Transverse colon (tissue), 4 donors: ENCODE data around the gene PLPPR4. TPM values are rescaled to one million over a fixed set of nuclear protein-coding genes. Genes with fewer than 3 reads are reported as not detected.

ENCODE experiments used
- DNase-seq: peaks from one replicate; pipeline ENCODE4 v3.0.0-alpha.2; 2019
- H3K27ac ChIP-seq, 4 donors: fragments of 200-600 bp; sonication (generic); 2 replicates each; pipeline ENCODE4 v1.5.1; 2016 to 2018; ENCODE audit warnings: inconsistent platforms in 4 of 4
- H3K27me3 ChIP-seq: fragments of 200-600 bp; sonication (generic); 2 replicates; pipeline ENCODE4 v1.5.1; 2017; ENCODE audit warnings: inconsistent platforms
- H3K36me3 ChIP-seq, 4 donors: fragments of 200-600 bp; sonication (generic); 2 replicates each; pipeline ENCODE4 v1.5.1; 2017 to 2019; ENCODE audit warnings: inconsistent platforms in 4 of 4
- H3K4me1 ChIP-seq, 4 donors: fragments of 200-600 bp; sonication (generic); 2 replicates each; pipeline ENCODE4 v1.5.1; 2017 to 2020; ENCODE audit warnings: inconsistent platforms in 4 of 4
- H3K4me3 ChIP-seq, 4 donors: fragments of 200-600 bp; sonication (generic); 1 replicate in 1 of 4; 2 replicates in 3 of 4; pipeline versions ENCODE4 v1.5.1 to v1.6.1; 2017 to 2019; ENCODE audit warnings: inconsistent platforms in 4 of 4
- H3K9me3 ChIP-seq, 2 donors: fragments of 200-600 bp; sonication (generic); 2 replicates each; pipeline ENCODE4 v1.5.1; 2017 to 2019; ENCODE audit warnings: inconsistent platforms in 2 of 2
- EP300 ChIP-seq: sonication (generic); formaldehyde crosslinking; IDR thresholded peaks from one replicate; pipeline ENCODE4 v1.6.1; 2017; ENCODE audit warnings: antibody characterized with exemption, low read depth
- POLR2A ChIP-seq: fragments of 450-650 bp; IDR thresholded peaks from one replicate; pipeline ENCODE4 v1.6.1; 2016; ENCODE audit warnings: antibody characterized with exemption, mild to moderate bottlenecking, moderate library complexity
- POLR2AphosphoS5 ChIP-seq, 3 donors: sonication (generic); formaldehyde crosslinking; IDR thresholded peaks; one replicate each; pipeline ENCODE4 v1.6.1; 2016; ENCODE audit warnings: antibody characterized with exemption in 3 of 3
- WGBS, 2 donors: methylation state at CpG; one replicate each; pipeline ENCODE4 v1.1.5; 2018; ENCODE audit warnings: low coverage in 1 of 2; 5-methylcytosine and 5-hydroxymethylcytosine counted together
- in situ Hi-C, 4 donors: fragments of 200-750 bp; cut with MboI; loops; one replicate each; pipeline versions ENCODE4 v1.15.0 to v1.15.1; 2017; ENCODE audit warnings: low sequenced_read_pairs in 3 of 4, low pct_ligation_motif_present in 1 of 4, low pct_unique_long_range_greater_than_20kb in 1 of 4
- intact Hi-C: fragments of 100-400 bp; cut with DNase I; formaldehyde crosslinking; loops from one replicate; pipeline ENCODE4 v1.15.1; 2023; ENCODE audit warnings: low total_unique reads
- total RNA-seq, 4 donors: library from RNA; depleted of rRNA; stranded (reverse); fragments of >200 nt; gene quantifications; one replicate each; pipeline ENCODE4 v1.1.0, GENCODE V29; 2016
- TF ChIP-seq, protein P1 (sequence below), 5 experiments: fragments of 200-600 bp in 3 of 5; fragments of 450-650 bp in 2 of 5; sonication (generic) in 3 of 5; IDR thresholded peaks; 1 replicate in 2 of 5; 2 replicates in 3 of 5; pipeline ENCODE4 v1.5.1; 2016 to 2017; ENCODE audit warnings: antibody characterized with exemption in 5 of 5, inconsistent platforms in 3 of 5, mild to moderate bottlenecking in 2 of 5, moderate library complexity in 1 of 5

PLPPR4 gene
- total RNA-seq, 4 donors from 2014 or later: 0.37 to 21.5 (median 0.68) TPM

GRCh38 chr1:99232172-99232571, 32.1 kb upstream of the PLPPR4 start:
- in situ Hi-C loops (no loop called here), intact Hi-C loops (no loop called here)

DNA sequence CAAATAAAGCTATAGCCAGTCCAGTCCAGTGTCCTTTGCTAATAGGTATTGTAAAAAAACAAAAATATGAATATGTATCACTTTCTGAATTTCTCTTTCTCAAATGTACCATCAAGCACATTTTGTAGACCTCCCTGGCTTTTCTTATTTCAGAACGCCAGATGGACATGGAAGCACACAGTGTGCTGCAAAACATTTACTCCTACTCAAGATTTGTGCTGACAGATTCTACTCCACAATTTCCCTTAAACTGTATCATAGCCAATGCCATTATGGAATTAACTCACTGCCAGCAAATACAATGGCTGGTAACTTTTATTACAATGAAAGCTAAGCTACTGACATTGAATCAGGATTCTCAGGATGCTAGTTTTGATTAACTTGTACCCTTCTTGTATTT, 30.8 kb upstream of the PLPPR4 start:
- Histone ChIP-seq H3K4me1 (no peaks in the 10 kb centered on the region), H3K27me3 (no peaks in the 10 kb centered on the region), H3K4me3 (no peak overlapping the region), H3K27ac (no peak overlapping the region), H3K9me3 (no peaks in the 10 kb centered on the region), H3K36me3 (no peaks in the 10 kb centered on the region)
- TF ChIP-seq POLR2AphosphoS5 (IDR thresholded peaks at IDR 0.05): no peak
- TF ChIP-seq POLR2A: no peak
- TF ChIP-seq EP300: no peak
- TF ChIP-seq, protein P1, sequence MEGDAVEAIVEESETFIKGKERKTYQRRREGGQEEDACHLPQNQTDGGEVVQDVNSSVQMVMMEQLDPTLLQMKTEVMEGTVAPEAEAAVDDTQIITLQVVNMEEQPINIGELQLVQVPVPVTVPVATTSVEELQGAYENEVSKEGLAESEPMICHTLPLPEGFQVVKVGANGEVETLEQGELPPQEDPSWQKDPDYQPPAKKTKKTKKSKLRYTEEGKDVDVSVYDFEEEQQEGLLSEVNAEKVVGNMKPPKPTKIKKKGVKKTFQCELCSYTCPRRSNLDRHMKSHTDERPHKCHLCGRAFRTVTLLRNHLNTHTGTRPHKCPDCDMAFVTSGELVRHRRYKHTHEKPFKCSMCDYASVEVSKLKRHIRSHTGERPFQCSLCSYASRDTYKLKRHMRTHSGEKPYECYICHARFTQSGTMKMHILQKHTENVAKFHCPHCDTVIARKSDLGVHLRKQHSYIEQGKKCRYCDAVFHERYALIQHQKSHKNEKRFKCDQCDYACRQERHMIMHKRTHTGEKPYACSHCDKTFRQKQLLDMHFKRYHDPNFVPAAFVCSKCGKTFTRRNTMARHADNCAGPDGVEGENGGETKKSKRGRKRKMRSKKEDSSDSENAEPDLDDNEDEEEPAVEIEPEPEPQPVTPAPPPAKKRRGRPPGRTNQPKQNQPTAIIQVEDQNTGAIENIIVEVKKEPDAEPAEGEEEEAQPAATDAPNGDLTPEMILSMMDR (IDR thresholded peaks at IDR 0.05): no peak
- in situ Hi-C loops: no loop called here
- DNase-seq: no peak
- intact Hi-C loops: no loop called here
- 85 to 100% methylated on average over 1 of the region's 1 CpG for WGBS, 2 donors

More at GRCh38 chr1:99232172-99232571, 32.1 kb upstream of the PLPPR4 start:
- Histone ChIP-seq H3K9me3 (no peaks in the 10 kb centered on the region), H3K4me3 (no peak overlapping the region), H3K4me1 (no peaks in the 10 kb centered on the region), H3K36me3 (no peaks in the 10 kb centered on the region), H3K27me3 (no peaks in the 10 kb centered on the region), H3K27ac (no peak overlapping the region)
- TF ChIP-seq, protein P1 (IDR thresholded peaks at IDR 0.05): no peak
- no peak for TF ChIP-seq EP300
- WGBS, 2 donors: 43% methylated on average over 2 of the region's 2 CpGs; no CpG with 5 or more reads in 1 of the 2 donors
- DNase-seq: no peak

DNA sequence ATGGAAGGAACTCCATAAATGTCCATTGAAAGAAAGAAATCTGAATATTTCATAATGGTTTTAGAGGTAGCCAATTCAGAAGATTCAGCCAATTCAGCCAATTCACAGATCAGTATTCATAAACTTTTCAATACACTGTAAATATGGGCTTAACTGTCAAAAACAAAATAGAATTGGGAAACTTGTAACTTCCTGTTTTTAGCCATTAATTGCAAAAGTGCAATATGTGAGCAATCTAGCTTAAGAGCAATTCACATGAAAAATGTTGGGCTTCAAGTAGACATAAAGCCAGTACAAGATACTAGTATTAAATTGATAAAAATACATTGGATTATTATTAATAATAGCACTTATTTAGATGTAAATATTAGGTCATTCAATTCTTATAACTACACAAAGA, 27.5 kb upstream of the PLPPR4 start:
- Histone ChIP-seq H3K4me1 (no peaks in the 10 kb centered on the region), H3K27me3 (no peaks in the 10 kb centered on the region), H3K9me3 (no peaks in the 10 kb centered on the region), H3K27ac (no peak overlapping the region), H3K36me3 (no peaks in the 10 kb centered on the region), H3K4me3 (no peak overlapping the region)
- intact Hi-C loops: no loop called here
- TF ChIP-seq POLR2AphosphoS5 (IDR thresholded peaks at IDR 0.05) (no peak), POLR2A (no peak), EP300 (no peak)
- TF ChIP-seq, protein P1 (IDR thresholded peaks at IDR 0.05): no peak
- DNase-seq: no peak
- in situ Hi-C loops: no loop called here

- no peak overlapping the region for H3K27ac ChIP-seq
- no peaks in the 10 kb centered on the region for H3K4me1 ChIP-seq
- DNase-seq: no peak
- H3K4me3 ChIP-seq: no peak overlapping the region
- no peaks in the 10 kb centered on the region for H3K27me3 ChIP-seq
- TF ChIP-seq POLR2AphosphoS5 (IDR thresholded peaks at IDR 0.05): no peak
- no peak for TF ChIP-seq POLR2A
- in situ Hi-C loops: loop anchor here in 1 of 4 donors (10.0 kb wide), 1 partner anchor 55 kb away; no protein-coding TSS in a partner anchor
- 64 to 80% methylated on average over 6 of the region's 6 CpGs for WGBS, 2 donors
- intact Hi-C loops: no loop called here
- no peaks in the 10 kb centered on the region for H3K9me3 ChIP-seq
- no peaks in the 10 kb centered on the region for H3K36me3 ChIP-seq
Measured at GRCh38 chr1:99239690-99240089, 24.6 kb upstream of the PLPPR4 start.

DNA sequence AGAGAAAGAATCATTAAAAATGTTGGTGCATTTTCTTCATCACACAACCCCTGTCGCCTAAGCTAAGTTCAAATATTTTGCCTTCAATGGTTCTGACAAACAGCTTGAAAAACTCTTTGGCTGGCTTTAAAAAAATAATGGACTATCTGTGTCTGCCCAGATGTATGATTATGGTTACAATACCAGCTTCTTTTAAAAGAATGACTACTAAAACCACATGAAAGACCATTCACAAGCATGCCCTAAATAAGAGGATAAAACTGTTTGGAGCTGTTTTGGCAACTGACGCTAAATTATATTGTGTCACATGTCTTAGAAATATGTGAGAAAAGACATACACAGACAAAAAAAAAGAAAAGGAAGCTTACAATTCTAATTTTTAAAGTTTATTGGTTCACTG, 23.7 kb upstream of the PLPPR4 start:
- no peaks in the 10 kb centered on the region for H3K4me1 ChIP-seq
- DNase-seq: no peak
- H3K9me3 ChIP-seq: no peaks in the 10 kb centered on the region
- 73 to 76% methylated on average over 2 of the region's 2 CpGs for WGBS, 2 donors
- no peak overlapping the region for H3K27ac ChIP-seq
- intact Hi-C loops (no loop called here), in situ Hi-C loops (loop anchor here in 1 of 4 donors (10.0 kb wide), 1 partner anchor 56 kb away; no protein-coding TSS in a partner anchor)
- no peak overlapping the region for H3K4me3 ChIP-seq
- H3K27me3 ChIP-seq: no peaks in the 10 kb centered on the region
- TF ChIP-seq POLR2A: no peak
- TF ChIP-seq EP300: no peak
- TF ChIP-seq, protein P1 (IDR thresholded peaks at IDR 0.05): no peak
- TF ChIP-seq POLR2AphosphoS5 (IDR thresholded peaks at IDR 0.05): no peak
- H3K36me3 ChIP-seq: no peaks in the 10 kb centered on the region
